Measurements from ENCODE around the gene UNK.

The UNK gene, protein sequence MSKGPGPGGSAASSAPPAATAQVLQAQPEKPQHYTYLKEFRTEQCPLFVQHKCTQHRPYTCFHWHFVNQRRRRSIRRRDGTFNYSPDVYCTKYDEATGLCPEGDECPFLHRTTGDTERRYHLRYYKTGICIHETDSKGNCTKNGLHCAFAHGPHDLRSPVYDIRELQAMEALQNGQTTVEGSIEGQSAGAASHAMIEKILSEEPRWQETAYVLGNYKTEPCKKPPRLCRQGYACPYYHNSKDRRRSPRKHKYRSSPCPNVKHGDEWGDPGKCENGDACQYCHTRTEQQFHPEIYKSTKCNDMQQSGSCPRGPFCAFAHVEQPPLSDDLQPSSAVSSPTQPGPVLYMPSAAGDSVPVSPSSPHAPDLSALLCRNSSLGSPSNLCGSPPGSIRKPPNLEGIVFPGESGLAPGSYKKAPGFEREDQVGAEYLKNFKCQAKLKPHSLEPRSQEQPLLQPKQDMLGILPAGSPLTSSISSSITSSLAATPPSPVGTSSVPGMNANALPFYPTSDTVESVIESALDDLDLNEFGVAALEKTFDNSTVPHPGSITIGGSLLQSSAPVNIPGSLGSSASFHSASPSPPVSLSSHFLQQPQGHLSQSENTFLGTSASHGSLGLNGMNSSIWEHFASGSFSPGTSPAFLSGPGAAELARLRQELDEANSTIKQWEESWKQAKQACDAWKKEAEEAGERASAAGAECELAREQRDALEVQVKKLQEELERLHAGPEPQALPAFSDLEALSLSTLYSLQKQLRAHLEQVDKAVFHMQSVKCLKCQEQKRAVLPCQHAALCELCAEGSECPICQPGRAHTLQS

DNA sequence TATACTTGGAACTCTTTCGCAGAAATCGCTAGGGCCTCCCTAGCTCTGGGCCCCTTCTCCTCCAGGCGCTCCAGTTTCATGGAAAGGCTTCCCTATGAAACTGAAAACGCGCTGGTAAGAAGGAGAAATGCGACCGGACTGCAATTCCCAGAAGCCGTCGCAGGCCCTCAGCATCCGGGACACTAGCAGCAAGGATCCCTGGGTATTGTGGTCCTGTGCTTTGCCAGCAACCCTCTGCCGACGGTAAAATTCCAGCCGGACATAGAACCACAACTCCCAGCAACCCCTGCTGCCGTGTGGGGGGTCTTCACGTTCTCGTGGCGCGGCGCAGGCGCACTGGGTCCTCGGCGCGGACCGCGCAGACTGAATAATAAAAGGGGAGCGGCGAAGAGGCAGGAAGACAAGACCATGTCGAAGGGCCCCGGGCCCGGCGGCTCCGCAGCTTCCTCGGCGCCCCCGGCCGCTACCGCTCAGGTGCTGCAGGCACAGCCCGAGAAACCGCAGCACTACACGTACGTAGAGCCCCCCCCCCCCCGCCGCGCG is at the start of gene UNK:
TSS of gene UNK (plus strand) at position 334 of the 543 bp plus-strand sequence. CDS start at position 409, 75 bp downstream.
- ATAC-seq (peak; percentile 77), DNase-seq (peak; percentile 94)

DNA sequence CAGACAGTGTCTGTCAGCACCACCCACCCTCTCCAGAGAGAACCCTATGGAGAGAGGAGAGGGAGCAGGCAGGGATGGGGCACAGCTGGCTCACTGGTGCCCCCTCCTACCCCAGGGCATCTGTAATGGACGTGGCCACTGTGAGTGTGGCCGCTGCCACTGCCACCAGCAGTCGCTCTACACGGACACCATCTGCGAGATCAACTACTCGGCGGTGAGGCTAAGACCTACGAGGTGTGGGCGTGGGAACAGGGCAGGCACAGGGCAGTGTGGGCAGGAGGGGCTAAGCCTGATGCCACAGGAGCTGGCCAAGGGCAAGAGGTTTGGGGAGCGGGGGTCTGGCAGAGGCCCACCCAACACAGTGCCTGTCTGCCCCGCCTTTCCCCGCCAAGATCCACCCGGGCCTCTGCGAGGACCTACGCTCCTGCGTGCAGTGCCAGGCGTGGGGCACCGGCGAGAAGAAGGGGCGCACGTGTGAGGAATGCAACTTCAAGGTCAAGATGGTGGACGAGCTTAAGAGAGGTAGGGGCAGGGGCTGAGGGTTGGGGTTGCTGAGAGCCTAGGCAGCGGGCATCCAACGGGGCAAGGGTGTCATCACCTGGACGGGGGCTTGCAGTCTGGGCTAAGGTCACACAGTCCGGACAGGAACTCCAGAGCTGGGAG is 48.3 kb upstream of the UNK start:
- ATAC-seq (no peak), DNase-seq (no peak)

DNA sequence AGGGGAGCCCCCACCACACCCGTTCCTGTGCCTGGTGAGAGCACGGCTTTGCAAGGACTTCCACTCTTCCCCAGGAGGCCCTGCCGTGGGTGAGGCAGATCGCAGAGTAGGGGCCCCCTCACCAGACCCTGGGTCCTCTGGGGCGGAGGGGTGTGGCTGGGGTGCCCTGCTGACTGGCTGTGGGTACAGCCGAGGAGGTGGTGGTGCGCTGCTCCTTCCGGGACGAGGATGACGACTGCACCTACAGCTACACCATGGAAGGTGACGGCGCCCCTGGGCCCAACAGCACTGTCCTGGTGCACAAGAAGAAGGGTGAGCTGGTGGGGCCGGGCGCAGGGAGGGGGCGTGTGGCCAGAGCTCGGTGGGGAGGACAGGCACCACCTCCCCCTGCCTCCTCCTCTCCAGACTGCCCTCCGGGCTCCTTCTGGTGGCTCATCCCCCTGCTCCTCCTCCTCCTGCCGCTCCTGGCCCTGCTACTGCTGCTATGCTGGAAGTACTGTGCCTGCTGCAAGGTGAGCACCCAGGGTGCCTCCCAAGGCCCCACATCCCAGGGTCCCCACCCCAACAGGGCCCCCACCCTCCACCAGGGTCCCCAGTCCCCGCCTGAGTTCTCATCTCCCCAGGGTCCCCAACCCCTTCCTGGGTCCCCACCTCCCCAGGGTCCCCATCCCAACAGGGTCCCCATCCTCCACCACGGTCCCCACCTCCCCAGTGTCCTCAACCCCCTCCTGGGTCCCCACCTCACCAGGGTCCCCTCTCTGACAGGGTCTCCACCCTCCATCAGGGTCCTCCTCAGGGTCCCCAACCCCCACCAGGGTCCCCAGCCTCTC is 47.3 kb upstream of the UNK start:
- no peak for ATAC-seq
- no peak for DNase-seq

DNA sequence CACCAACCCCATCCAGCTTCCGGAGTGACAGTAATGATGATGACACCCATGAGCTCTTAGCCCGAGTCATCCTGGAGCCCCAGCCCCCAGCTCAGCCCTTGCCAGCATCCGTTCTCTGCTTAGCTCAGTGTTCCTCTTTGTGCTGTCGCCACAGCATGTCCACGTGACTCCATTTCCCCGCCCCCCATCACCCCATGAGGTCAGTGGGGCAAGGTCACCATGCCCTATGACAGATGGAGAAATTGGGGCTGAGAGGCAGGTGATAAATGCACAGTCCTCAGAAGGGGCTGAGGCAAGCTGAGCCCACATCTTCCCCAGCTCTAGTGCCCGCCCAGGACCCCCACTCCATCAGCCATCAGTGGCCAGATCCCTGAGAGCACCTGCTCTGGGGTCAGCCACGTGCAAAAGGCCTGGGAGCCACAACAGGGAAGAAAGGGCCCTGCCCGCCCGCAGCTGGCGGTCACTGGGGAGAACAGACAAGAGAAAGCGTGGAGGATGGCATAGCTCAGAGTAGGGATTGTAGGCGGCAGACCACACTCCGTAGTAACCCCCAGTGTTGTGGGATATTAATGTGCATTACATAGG is 46.3 kb upstream of the UNK start:
- ATAC-seq (peak; percentile 22), DNase-seq (no peak)

DNA sequence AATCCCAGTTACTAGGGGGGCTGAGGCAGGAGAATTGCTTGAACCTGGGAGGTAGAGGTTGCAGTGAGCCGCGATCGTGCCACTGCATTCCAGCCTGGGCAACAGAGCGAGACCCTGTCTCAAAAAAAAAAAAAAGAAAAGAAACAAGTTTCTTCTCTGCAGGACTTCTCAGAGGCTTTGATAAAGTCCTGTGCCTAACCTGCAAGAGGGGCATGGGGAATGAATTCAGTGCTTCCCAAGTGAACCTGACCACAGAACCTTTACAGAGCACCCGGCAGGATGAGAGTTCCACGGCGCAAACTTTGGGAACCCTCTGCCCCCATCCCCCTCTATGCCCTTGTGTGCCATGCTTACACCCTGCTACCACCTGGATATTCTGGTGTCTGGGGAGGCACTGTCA is 45.4 kb upstream of the UNK start:
- no peak for DNase-seq
- no peak for ATAC-seq

DNA sequence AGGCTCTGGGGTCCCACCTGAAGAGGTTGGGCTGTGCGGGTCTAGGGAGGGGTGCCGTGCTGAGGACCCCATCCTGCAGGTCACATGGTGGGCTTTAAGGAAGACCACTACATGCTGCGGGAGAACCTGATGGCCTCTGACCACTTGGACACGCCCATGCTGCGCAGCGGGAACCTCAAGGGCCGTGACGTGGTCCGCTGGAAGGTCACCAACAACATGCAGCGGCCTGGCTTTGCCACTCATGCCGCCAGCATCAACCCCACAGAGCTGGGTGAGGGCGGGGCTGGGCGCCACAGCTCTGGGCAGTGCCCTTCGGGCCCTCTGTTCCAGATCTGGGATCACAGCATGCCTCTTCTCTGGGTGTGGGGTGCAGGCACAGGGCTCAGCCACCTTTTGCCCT is 44.8 kb upstream of the UNK start:
- ATAC-seq (no peak), DNase-seq (no peak)

DNA sequence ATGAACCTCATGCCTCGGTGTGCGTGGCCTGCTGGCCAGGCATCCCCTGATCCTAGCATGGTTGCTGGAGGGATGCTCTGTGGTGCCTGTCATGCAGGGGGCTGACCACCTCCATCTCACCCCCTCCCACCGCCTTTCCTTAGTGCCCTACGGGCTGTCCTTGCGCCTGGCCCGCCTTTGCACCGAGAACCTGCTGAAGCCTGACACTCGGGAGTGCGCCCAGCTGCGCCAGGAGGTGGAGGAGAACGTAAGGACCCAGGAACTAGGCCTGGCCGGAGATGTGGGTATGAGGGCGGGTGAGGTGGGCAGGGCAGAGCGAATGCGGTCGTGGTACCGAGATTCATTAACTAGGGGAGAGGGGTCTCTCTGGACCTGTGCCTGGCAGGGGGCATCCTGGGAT is 44.4 kb upstream of the UNK start:
- ATAC-seq: no peak

DNA sequence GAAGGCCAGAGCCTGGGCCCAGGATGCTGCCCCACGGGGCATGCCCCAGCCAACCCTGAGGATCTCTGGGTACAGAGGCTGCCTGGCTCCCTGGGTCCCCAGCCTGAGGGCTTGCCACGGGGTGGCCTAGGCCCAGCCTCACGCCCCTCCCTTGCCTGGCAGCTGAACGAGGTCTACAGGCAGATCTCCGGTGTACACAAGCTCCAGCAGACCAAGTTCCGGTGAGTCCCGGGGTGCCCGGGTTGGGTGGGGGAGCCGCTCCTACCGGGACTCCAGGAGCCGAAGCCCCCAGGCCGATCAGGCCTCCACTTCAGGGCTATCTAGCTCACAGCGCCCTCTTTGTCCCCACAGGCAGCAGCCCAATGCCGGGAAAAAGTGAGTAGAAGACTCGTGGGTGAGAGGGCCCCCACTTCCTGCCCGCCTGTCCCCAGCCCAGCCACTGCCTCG is 44.0 kb upstream of the UNK start:
- DNase-seq (no peak), ATAC-seq (no peak)

More for the DNA sequence above, 44.4 kb upstream of the UNK start:
- no peak for DNase-seq

DNA sequence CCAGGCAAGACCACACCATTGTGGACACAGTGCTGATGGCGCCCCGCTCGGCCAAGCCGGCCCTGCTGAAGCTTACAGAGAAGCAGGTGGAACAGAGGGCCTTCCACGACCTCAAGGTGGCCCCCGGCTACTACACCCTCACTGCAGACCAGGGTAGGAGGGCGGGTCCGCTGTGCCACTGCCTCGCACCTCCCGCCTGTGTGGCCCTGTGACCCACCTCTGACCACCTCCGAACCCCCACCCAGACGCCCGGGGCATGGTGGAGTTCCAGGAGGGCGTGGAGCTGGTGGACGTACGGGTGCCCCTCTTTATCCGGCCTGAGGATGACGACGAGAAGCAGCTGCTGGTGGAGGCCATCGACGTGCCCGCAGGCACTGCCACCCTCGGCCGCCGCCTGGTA is 42.3 kb upstream of the UNK start:
- no peak for DNase-seq
- no peak for ATAC-seq

DNA sequence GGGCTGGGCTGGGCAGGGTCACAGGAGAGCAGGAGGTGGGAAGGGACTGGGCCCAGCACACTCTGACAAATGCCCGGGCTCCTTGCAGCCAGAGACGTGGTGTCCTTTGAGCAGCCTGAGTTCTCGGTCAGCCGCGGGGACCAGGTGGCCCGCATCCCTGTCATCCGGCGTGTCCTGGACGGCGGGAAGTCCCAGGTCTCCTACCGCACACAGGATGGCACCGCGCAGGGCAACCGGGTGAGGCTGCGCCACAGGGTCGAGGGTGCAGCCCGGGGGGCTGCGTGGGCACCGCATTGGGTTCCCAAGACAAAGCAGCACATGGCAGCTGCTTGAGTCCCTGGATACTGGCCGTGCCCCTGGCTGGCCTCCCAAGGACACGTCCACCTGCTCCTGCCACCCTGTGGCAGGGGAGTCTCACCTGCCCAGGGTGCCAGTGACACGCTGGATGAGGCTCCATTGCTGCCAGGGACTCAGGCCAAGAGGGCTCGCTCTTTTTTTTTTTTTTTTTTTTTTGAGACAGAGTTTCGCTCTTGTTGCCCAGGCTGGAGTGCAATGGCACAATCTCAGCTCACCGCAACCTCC is 40.9 kb upstream of the UNK start:
- DNase-seq (no peak), ATAC-seq (no peak)

DNA sequence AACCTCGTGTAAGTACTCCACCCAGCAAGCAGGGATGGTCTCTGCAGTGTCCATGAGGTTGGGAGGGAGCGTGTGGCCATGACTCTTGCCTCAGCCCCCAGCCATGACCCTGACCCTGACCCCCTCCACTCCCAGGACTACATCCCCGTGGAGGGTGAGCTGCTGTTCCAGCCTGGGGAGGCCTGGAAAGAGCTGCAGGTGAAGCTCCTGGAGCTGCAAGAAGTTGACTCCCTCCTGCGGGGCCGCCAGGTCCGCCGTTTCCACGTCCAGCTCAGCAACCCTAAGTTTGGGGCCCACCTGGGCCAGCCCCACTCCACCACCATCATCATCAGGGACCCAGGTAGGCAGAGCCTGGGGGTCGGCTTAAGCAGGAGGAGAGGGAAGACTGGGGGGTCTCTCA is 35.9 kb upstream of the UNK start:
- no peak for ATAC-seq
- DNase-seq: no peak

DNA sequence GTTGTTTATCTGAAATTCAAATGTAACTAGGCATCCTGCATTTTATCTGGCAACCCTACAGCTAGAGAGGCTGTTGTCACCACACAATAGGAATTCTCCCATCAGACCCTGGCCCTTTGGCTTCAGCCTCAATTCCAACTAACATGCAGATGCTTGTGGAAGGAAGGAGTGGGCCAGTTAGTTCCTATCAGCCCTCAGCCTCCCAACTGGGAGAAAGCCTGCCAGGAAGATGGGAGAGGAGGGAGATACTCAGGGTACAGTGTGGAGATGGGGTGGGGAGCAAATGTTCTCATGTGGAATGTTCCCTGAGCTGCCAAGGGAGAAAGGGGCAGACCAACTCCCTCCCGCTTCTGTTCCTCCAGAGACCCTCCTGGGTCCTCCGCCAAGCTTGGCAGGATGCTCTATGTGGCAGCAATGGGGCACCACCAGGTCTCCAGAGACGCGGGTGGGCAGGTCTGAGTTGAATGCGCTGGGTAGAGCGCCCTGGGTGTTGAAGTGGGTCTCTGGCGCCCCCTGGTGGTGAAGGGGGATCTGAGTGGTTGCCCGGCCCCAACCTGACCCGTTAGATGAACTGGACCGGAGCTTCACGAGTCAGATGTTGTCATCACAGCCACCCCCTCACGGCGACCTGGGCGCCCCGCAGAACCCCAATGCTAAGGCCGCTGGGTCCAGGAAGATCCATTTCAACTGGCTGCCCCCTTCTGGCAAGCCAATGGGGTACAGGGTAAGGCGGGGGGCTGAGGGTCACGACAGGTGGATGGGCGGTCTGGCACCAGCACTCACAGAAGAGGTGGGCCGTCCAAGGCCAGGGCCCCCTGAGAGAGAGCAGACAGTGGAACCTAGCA is 34.8 kb upstream of the UNK start:
- peak; percentile 75 for ATAC-seq
- peak; percentile 94 for DNase-seq

DNA sequence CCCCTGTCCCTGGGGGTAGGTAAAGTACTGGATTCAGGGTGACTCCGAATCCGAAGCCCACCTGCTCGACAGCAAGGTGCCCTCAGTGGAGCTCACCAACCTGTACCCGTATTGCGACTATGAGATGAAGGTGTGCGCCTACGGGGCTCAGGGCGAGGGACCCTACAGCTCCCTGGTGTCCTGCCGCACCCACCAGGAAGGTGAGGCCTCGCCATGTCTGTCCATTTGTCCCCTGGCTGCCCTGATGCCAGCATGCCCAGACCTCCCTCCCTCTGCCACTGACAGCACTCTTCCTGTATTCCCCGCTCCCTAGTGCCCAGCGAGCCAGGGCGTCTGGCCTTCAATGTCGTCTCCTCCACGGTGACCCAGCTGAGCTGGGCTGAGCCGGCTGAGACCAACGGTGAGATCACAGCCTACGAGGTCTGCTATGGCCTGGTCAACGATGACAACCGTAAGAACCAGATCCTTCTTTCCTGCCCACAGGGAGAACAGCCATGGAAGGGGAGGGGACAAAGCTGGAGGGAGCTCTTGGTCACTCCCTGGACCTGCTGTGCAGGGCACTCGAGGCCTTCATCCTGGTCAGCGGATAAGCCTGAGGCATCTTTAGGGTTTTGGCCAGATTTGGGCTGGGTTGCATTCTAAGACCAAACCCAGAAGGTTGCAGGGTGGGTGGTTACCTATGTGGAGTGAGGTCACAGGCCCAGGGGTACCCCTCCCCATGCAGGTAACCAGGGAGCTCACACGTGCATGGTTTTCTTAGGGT is 33.8 kb upstream of the UNK start:
- no peak for ATAC-seq
- no peak for DNase-seq

DNA sequence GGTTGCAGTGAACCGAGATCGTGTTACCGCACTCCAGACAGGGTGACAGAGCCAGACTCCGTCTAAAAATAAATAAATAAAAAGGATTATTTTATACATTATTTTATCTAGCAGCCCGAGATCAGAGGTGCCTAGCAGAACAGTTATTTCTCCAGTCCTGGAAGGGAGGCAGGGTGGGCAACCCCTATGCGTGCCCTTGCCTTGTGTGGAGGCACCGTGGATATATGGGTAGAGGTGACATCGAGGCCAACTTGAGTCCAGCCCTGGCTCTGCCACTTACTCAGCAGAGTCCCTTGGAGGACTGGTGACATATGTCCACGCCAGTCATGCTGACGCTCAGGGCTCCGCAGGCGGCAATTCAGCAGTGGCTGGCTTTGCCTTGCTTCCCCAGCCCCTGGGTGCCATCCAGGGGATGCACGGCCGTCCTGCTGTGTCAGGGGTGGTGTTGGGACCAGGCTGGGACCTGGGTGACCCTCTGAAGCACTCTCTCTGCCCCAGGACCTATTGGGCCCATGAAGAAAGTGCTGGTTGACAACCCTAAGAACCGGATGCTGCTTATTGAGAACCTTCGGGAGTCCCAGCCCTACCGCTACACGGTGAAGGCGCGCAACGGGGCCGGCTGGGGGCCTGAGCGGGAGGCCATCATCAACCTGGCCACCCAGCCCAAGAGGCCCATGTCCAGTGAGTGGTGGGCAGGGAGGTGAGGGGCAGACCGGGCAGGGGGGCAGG is 32.8 kb upstream of the UNK start:
- ATAC-seq: no peak
- DNase-seq: no peak

DNA sequence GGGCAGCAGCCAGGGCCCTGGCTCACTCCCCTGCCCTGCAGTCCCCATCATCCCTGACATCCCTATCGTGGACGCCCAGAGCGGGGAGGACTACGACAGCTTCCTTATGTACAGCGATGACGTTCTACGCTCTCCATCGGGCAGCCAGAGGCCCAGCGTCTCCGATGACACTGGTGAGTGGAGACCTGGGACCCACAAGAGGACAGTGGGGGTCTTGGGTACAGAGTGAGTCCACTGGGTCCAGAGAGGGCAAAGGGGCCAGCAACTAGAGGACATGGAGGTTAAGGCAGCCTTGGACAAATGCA is 32.2 kb upstream of the UNK start:
- DNase-seq: no peak

DNA sequence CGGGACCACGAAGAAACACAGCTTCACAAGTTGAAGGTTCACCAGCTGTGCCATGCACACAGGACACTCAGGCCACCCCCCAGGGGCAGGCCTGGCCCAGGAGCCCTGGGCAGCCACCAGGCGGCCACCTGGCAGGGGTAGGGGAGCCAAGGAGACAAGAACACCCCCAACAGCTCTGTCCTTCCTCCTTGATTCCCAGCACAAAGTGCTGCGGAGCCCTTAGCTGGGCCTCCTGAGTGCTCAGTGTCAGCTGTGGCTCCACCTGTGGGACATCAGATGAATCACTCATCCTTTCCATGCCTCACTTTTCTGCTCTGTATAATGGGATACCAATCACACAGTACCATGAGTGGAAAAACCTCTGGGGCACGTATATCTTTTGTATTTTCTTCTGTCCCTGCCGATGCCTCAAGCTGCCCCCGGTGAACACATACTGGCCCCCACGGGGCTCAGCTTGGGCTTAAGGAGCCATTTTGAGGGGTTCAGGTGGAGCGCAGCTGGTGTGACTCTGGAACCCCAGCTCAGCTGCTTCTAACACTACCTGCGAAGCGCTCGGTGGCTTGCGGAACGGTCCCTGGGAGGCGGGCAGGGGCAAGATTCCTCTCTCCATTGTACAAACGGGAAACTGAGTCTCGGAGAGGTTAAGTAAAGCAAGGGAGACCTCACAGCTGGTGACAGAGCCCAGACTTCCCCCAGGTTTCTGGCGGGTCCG is 31.6 kb upstream of the UNK start:
- DNase-seq (no peak), ATAC-seq (peak; percentile 9)

More for the DNA sequence above, 32.2 kb upstream of the UNK start:
- ATAC-seq: no peak

DNA sequence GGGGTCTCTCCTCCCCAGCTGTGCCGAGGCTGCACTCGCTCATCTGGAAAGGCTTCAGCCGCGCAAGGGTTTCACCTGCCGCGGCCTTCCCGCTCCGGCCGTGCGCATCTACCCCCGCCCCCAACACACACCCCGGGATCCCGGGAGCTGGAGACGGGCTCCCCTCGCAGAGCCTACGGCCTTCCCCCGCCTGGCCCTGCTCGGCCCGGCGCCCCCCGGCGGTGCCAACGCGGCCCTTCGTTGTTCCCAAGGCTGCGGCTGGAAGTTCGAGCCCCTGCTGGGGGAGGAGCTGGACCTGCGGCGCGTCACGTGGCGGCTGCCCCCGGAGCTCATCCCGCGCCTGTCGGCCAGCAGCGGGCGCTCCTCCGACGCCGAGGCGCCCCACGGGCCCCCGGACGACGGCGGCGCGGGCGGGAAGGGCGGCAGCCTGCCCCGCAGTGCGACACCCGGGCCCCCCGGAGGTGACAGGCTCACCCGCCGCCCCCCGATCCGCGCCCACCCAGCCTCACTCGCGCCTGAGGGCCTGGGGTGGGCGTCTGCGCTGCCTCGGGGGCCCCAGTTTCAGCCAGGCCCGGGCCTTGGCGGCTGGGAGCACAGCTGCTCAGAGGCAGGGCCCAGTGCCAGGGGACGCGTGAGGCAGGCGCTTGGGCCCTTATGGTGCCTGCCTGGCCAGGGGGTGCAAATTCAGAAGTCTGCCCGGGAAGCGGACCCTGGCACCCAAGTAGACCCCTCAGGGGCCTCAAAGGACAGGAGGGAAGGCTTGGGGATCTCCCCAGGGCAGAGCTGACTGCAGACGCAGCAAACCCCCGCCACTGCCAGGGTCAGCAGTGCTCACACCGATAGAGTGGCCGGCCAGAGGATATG is 30.9 kb upstream of the UNK start:
- ATAC-seq: peak; percentile 80
- peak; percentile 82 for DNase-seq

Measured in stimulated activated naive CD8-positive, alpha-beta T cell treated with anti-CD3 and anti-CD28 coated beads, Interleukin-15, Interleukin-2, amounts not matched to agents 100 U/mL and 50 U/mL, for 24 hours (primary cell).